ENCODE data around the gene OSM.

The OSM gene

DNA sequence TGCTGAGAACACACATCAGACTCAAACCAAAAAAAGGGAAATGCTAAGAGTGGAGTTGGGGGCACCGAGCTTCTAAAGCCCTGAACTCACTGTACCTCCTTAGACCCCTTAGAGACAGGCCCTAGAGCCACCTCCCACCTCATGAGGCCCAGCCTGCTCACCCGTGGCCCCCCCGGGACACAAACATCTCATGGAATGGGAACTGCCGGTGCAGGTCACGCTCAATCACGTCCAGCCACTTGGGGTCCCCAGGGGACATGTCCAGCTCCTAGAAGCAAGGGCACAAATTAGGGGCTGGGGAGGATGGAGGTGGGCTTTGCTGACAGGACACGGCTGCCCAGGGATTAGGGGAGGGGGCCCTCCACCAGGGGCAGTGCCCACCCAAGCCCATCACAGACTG lies 28.9 kb upstream of the OSM start:
- H3K4me3 ChIP-seq (ENCODE audit: low read length) = no peak overlapping the region
- peaks cover 2% of the 10 kb centered on the region; the same call in 1 of the 2 replicates for H3K4me1 ChIP-seq (ENCODE audit: low read length)
- H3K9me3 ChIP-seq (replicated peaks; ENCODE audit: insufficient read depth, low read length) = no peaks in the 10 kb centered on the region
- H3K36me3 ChIP-seq (replicated peaks; ENCODE audit: insufficient read depth, low read length) = no peaks in the 10 kb centered on the region
- H3K9me2 ChIP-seq (replicated peaks; ENCODE audit: insufficient read depth, low read length) = no peaks in the 10 kb centered on the region
- no peak overlapping the region for H3K4me2 ChIP-seq (ENCODE audit: low read depth, low read length)
- H3F3A ChIP-seq (ENCODE audit: insufficient read depth, low read length) = 0 out of 2 replicates have a peak, but pooled peaks cover 2% of the 10 kb centered on the region
- DNase-seq = no peak
- no peak overlapping the region for H3K27ac ChIP-seq (ENCODE audit: low read length)
- no peak overlapping the region for H2AFZ ChIP-seq (ENCODE audit: low read length)
- H3K9ac ChIP-seq (ENCODE audit: low read length) = no peak overlapping the region
- TF ChIP-seq EZH2 (optimal IDR thresholded peaks at IDR 0.05; ENCODE audit: low read depth, low read length) = no peak
- TF ChIP-seq CTCF (IDR thresholded peaks at IDR 0.05; ENCODE audit: low read length) = no peak
- no peak for TF ChIP-seq EZH2phosphoT487 (IDR thresholded peaks at IDR 0.05; ENCODE audit: low read length)
- H4K20me1 ChIP-seq (ENCODE audit: insufficient read depth, low read length) = no peaks in the 10 kb centered on the region
- no peaks in the 10 kb centered on the region for H3K79me2 ChIP-seq (ENCODE audit: low read length)
- no peaks in the 10 kb centered on the region for H3K27me3 ChIP-seq (replicated peaks; ENCODE audit: insufficient read depth, low read length)

DNA sequence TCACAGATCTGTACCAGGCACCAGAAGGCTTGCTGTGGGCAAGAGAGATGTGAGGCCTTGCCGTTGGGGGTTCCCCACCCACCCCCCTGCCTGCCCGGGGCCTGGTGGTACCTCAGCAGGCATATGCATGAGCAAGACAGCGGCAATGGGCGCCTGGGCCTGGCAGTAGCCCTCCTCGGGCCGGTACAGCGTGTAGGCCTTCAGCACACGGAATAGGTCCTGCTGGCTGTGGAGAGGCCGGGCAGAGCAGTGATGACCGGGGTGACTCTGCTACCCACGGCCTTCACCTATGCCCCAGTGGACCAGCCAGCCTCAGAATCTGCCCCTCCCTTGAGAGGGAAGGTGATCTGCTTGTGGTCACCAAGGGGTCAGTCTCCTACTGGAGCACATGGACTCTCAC lies 28.2 kb upstream of the OSM start:
- no peak for DNase-seq
- H3K36me3 ChIP-seq (replicated peaks; ENCODE audit: insufficient read depth, low read length) = no peaks in the 10 kb centered on the region

DNA sequence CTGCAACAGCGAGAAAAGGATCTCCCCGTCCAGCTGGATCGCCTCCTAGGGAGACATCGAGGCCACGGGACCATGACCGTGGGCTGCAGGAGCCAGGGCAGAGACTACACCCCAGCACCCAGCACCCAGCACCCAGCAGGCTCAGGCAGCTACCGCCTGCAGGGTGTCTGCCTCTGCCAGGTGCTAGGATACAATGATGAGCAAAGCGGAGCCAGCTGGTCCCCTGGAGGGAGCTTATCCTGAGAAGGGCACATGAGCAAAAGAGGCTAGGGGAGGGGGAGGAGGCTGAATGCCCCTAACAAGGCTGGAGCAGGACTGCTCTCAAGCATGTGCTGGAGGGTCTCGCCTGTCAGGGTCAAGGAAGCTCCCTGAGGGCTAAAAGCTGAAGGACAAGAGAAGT lies 27.4 kb upstream of the OSM start:
- no peaks in the 10 kb centered on the region for H3K36me3 ChIP-seq (replicated peaks; ENCODE audit: insufficient read depth, low read length)
- no peak for TF ChIP-seq CTCF (IDR thresholded peaks at IDR 0.05; ENCODE audit: low read length)
- TF ChIP-seq EZH2 (optimal IDR thresholded peaks at IDR 0.05; ENCODE audit: low read depth, low read length) = no peak
- TF ChIP-seq EZH2phosphoT487 (IDR thresholded peaks at IDR 0.05; ENCODE audit: low read length) = no peak
- DNase-seq = no peak

More for the DNA sequence above, 28.2 kb upstream of the OSM start:
- Histone ChIP-seq H3K4me2 (ENCODE audit: low read depth, low read length) (no peak overlapping the region), H3K27ac (ENCODE audit: low read length) (no peak overlapping the region), H3K79me2 (ENCODE audit: low read length) (no peaks in the 10 kb centered on the region), H3K27me3 (replicated peaks; ENCODE audit: insufficient read depth, low read length) (no peaks in the 10 kb centered on the region), H3K9ac (ENCODE audit: low read length) (no peak overlapping the region), H3K4me3 (ENCODE audit: low read length) (no peak overlapping the region), H2AFZ (ENCODE audit: low read length) (no peak overlapping the region), H4K20me1 (ENCODE audit: insufficient read depth, low read length) (no peaks in the 10 kb centered on the region), H3K4me1 (ENCODE audit: low read length) (peaks cover 8% of the 10 kb centered on the region; the same call in 1 of the 2 replicates), H3F3A (ENCODE audit: insufficient read depth, low read length) (peaks cover 8% of the 10 kb centered on the region), H3K9me2 (replicated peaks; ENCODE audit: insufficient read depth, low read length) (no peaks in the 10 kb centered on the region), H3K9me3 (replicated peaks; ENCODE audit: insufficient read depth, low read length) (no peaks in the 10 kb centered on the region)
- TF ChIP-seq EZH2 (optimal IDR thresholded peaks at IDR 0.05; ENCODE audit: low read depth, low read length) (no peak), EZH2phosphoT487 (IDR thresholded peaks at IDR 0.05; ENCODE audit: low read length) (no peak), CTCF (IDR thresholded peaks at IDR 0.05; ENCODE audit: low read length) (no peak)

More for the DNA sequence above, 27.4 kb upstream of the OSM start:
- Histone ChIP-seq H3F3A (ENCODE audit: insufficient read depth, low read length) (peaks cover 12% of the 10 kb centered on the region), H3K4me1 (ENCODE audit: low read length) (peaks cover 9% of the 10 kb centered on the region; the same call in 1 of the 2 replicates), H3K9ac (ENCODE audit: low read length) (no peak overlapping the region), H3K9me2 (replicated peaks; ENCODE audit: insufficient read depth, low read length) (no peaks in the 10 kb centered on the region), H3K9me3 (replicated peaks; ENCODE audit: insufficient read depth, low read length) (no peaks in the 10 kb centered on the region), H4K20me1 (ENCODE audit: insufficient read depth, low read length) (no peaks in the 10 kb centered on the region), H2AFZ (ENCODE audit: low read length) (no peak overlapping the region), H3K27ac (ENCODE audit: low read length) (no peak overlapping the region), H3K4me2 (ENCODE audit: low read depth, low read length) (no peak overlapping the region), H3K4me3 (ENCODE audit: low read length) (no peak overlapping the region), H3K79me2 (ENCODE audit: low read length) (no peaks in the 10 kb centered on the region), H3K27me3 (replicated peaks; ENCODE audit: insufficient read depth, low read length) (no peaks in the 10 kb centered on the region)
